ENCODE data around the gene IMPG2. TPM values are rescaled to one million over a fixed set of nuclear protein-coding genes. Genes with fewer than 3 reads are reported as not detected.

Gene IMPG2
- total RNA-seq, 1 experiment from 2014 or later, result 0.04 TPM

GRCh38 chr3:101252307-101252706 lies 68.1 kb downstream of the IMPG2 start:
- Mint-ChIP-seq H3K4me3 (no peak overlapping the region), H3K36me3 (no peaks in the 10 kb centered on the region), H3K9me3 (no peaks in the 10 kb centered on the region), H3K27me3 (ENCODE audit: low read depth) (peaks cover 12% of the 10 kb centered on the region), H3K4me1 (peaks cover 25% of the 10 kb centered on the region), H3K27ac (no peak overlapping the region)
- TF ChIP-seq IRF2 (CRISPR knock-in tag; IDR thresholded peaks at IDR 0.05; ENCODE audit: borderline replicate concordance, low read depth) (no peak), ZNF121 (CRISPR knock-in tag; IDR thresholded peaks at IDR 0.05) (no peak), CREM (CRISPR knock-in tag; IDR thresholded peaks at IDR 0.05) (no peak), OVOL2 (CRISPR knock-in tag; IDR thresholded peaks at IDR 0.05; ENCODE audit: borderline replicate concordance) (no peak), NR3C1 (CRISPR knock-in tag; conservative IDR thresholded peaks at IDR 0.05; ENCODE audit: low read depth) (no peak), ZNF219 (CRISPR knock-in tag; IDR thresholded peaks at IDR 0.05; ENCODE audit: borderline replicate concordance) (no peak), PREB (CRISPR knock-in tag; IDR thresholded peaks at IDR 0.05; ENCODE audit: borderline replicate concordance) (no peak), ZNF138 (CRISPR knock-in tag; conservative IDR thresholded peaks at IDR 0.05) (no peak)
- TF ChIP-seq, protein P1, sequence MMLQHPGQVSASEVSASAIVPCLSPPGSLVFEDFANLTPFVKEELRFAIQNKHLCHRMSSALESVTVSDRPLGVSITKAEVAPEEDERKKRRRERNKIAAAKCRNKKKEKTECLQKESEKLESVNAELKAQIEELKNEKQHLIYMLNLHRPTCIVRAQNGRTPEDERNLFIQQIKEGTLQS (CRISPR knock-in tag; conservative IDR thresholded peaks at IDR 0.05), result no peak
- TF ChIP-seq, protein P2, sequence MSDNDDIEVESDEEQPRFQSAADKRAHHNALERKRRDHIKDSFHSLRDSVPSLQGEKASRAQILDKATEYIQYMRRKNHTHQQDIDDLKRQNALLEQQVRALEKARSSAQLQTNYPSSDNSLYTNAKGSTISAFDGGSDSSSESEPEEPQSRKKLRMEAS (CRISPR knock-in tag; IDR thresholded peaks at IDR 0.05), result no peak
- no peak for ATAC-seq
- no peak for DNase-seq (ENCODE audit: low spot score)
- ChIA-PET CTCF (interaction anchor here (1.1 kb wide), 1 partner anchor 100 kb away, joined by 3 read pairs; no protein-coding TSS in a partner anchor), POLR2A (no interaction called here)

DNA sequence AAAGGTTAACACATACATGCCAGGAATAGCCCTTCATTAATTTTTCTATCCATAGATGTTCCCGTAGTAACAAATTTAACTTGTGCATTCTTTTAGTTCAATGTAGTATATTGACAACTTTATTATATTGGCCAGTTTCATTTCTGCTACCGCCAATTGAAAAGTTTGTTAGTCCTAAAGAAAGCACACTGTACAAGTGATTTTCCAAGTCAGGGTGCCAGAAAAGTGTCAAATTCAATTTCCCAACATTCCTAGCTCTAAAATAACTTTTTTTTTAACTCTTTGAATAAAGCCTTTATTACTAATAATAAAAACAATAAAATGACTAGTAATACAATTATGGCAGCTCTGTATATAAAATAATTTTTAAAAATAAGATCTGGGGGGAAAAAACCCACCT lies 68.9 kb downstream of the IMPG2 start:
- DNase-seq (ENCODE audit: low spot score) (no peak), ATAC-seq (no peak)
- Mint-ChIP-seq H3K4me1 (peaks cover 25% of the 10 kb centered on the region), H3K9me3 (no peaks in the 10 kb centered on the region), H3K36me3 (no peaks in the 10 kb centered on the region), H3K4me3 (no peak overlapping the region), H3K27ac (no peak overlapping the region), H3K27me3 (ENCODE audit: low read depth) (peaks cover 6% of the 10 kb centered on the region)
- CTCF ChIA-PET, result interaction anchor here (0.8 to 1.1 kb wide), 2 partner anchors 101 to 130 kb away, joined by 3 read pairs; no protein-coding TSS in a partner anchor
- TF ChIP-seq FOXJ3 (CRISPR knock-in tag; IDR thresholded peaks at IDR 0.05; ENCODE audit: borderline replicate concordance) (no peak), USF2 (CRISPR knock-in tag; IDR thresholded peaks at IDR 0.05) (no peak), HMGA2 (CRISPR knock-in tag; IDR thresholded peaks at IDR 0.05) (no peak), NFYB (CRISPR knock-in tag; conservative IDR thresholded peaks at IDR 0.05; ENCODE audit: low read depth) (no peak), ATF1 (CRISPR knock-in tag; IDR thresholded peaks at IDR 0.05) (no peak), NFATC4 (CRISPR knock-in tag; IDR thresholded peaks at IDR 0.05) (no peak), ZNF121 (CRISPR knock-in tag; IDR thresholded peaks at IDR 0.05) (no peak), ELF4 (CRISPR knock-in tag; IDR thresholded peaks at IDR 0.05; ENCODE audit: low read depth) (no peak), ZNF138 (CRISPR knock-in tag; conservative IDR thresholded peaks at IDR 0.05) (no peak), ZBTB21 (CRISPR knock-in tag; IDR thresholded peaks at IDR 0.05; ENCODE audit: borderline replicate concordance) (no peak), SMAD4 (CRISPR knock-in tag; IDR thresholded peaks at IDR 0.05) (no peak)
- TF ChIP-seq, protein P3, sequence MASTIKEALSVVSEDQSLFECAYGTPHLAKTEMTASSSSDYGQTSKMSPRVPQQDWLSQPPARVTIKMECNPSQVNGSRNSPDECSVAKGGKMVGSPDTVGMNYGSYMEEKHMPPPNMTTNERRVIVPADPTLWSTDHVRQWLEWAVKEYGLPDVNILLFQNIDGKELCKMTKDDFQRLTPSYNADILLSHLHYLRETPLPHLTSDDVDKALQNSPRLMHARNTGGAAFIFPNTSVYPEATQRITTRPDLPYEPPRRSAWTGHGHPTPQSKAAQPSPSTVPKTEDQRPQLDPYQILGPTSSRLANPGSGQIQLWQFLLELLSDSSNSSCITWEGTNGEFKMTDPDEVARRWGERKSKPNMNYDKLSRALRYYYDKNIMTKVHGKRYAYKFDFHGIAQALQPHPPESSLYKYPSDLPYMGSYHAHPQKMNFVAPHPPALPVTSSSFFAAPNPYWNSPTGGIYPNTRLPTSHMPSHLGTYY (CRISPR knock-in tag; IDR thresholded peaks at IDR 0.05), result no peak
- TF ChIP-seq, protein P4, sequence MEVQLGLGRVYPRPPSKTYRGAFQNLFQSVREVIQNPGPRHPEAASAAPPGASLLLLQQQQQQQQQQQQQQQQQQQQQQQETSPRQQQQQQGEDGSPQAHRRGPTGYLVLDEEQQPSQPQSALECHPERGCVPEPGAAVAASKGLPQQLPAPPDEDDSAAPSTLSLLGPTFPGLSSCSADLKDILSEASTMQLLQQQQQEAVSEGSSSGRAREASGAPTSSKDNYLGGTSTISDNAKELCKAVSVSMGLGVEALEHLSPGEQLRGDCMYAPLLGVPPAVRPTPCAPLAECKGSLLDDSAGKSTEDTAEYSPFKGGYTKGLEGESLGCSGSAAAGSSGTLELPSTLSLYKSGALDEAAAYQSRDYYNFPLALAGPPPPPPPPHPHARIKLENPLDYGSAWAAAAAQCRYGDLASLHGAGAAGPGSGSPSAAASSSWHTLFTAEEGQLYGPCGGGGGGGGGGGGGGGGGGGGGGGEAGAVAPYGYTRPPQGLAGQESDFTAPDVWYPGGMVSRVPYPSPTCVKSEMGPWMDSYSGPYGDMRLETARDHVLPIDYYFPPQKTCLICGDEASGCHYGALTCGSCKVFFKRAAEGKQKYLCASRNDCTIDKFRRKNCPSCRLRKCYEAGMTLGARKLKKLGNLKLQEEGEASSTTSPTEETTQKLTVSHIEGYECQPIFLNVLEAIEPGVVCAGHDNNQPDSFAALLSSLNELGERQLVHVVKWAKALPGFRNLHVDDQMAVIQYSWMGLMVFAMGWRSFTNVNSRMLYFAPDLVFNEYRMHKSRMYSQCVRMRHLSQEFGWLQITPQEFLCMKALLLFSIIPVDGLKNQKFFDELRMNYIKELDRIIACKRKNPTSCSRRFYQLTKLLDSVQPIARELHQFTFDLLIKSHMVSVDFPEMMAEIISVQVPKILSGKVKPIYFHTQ (CRISPR knock-in tag; IDR thresholded peaks at IDR 0.05), result no peak
- TF ChIP-seq, protein P5, sequence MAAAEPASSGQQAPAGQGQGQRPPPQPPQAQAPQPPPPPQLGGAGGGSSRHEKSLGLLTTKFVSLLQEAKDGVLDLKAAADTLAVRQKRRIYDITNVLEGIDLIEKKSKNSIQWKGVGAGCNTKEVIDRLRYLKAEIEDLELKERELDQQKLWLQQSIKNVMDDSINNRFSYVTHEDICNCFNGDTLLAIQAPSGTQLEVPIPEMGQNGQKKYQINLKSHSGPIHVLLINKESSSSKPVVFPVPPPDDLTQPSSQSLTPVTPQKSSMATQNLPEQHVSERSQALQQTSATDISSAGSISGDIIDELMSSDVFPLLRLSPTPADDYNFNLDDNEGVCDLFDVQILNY (CRISPR knock-in tag; IDR thresholded peaks at IDR 0.05), result no peak
- TF ChIP-seq, protein P6, sequence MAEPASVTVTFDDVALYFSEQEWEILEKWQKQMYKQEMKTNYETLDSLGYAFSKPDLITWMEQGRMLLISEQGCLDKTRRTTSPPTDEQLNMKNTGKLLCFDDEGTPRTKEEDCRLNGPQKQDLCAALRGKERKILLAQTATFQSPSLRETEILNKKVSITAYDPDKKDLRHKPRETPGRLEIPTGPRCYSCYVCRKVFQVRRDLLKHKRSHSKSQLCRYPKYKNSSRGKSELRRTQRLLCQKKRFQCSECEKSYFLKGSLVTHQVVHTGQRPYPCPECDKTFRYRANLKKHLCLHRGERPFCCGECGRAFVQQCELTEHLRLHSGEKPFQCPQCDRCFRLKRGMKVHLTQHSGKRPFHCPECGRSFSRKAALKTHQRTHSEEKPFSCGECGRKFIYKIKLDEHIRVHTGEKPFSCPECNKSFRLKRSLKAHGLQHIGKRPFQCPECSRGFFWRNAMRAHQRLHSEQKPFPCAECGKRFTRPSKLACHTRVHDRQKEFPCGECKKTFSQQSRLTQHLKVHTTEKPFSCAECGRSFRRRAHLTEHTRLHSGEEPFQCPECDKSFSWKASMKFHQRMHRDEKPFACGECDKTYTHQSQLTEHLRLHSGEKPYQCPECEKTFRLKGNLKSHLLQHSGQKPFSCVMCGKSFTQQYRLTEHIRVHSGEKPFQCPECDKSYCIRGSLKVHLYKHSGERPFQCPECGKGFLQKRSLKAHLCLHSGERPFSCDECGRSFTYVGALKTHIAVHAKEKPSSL (CRISPR knock-in tag; conservative IDR thresholded peaks at IDR 0.05), result no peak
- TF ChIP-seq, protein P2 (CRISPR knock-in tag; IDR thresholded peaks at IDR 0.05), result no peak
- POLR2A ChIA-PET, result no interaction called here
